Liver (tissue), 9 donors: ENCODE measurements around the gene RAN. TPM values are rescaled to one million over a fixed set of nuclear protein-coding genes. Genes with fewer than 3 reads are reported as not detected.

Source experiments
- DNase-seq: peaks from one replicate; pipeline ENCODE4 v3.0.0-alpha.2; 2017; ENCODE audit warnings: low spot score
- H3K27ac ChIP-seq, 2 donors: one replicate each; pipeline ENCODE4 v1.7.0; 2013; ENCODE audit warnings: inconsistent platforms in 2 of 2, low read length in 2 of 2, control low read depth in 1 of 2, low read depth in 1 of 2, mild to moderate bottlenecking in 1 of 2
- H3K27me3 ChIP-seq, 4 donors: one replicate each; pipeline versions ENCODE4 v1.6.1 to v1.7.0; 2013; ENCODE audit warnings: low read length in 3 of 4, inconsistent platforms in 1 of 4, mild to moderate bottlenecking in 1 of 4, moderate library complexity in 1 of 4; ENCODE audit not compliant: control insufficient read depth in 4 of 4, insufficient read depth in 4 of 4
- H3K36me3 ChIP-seq, 4 donors: one replicate each; pipeline versions ENCODE4 v1.6.1 to v1.7.0; 2013; ENCODE audit warnings: low read length in 3 of 4, mild to moderate bottlenecking in 3 of 4, low read depth in 1 of 4, moderate library complexity in 1 of 4; ENCODE audit not compliant: control insufficient read depth in 4 of 4, insufficient read depth in 3 of 4
- H3K4me1 ChIP-seq, 4 donors: one replicate each; pipeline versions ENCODE4 v1.6.1 to v1.7.0; 2013; ENCODE audit warnings: low read length in 3 of 4, mild to moderate bottlenecking in 3 of 4, moderate library complexity in 1 of 4; ENCODE audit not compliant: control insufficient read depth in 4 of 4, insufficient read depth in 4 of 4
- H3K4me3 ChIP-seq, 3 donors: one replicate each; pipeline versions ENCODE4 v1.6.1 to v1.7.0; 2013; ENCODE audit warnings: low read length in 3 of 3, control low read depth in 1 of 3, low read depth in 1 of 3, mild to moderate bottlenecking in 1 of 3
- H3K9ac ChIP-seq, 2 donors: one replicate each; pipeline ENCODE4 v1.7.0; 2013; ENCODE audit warnings: low read length in 2 of 2, mild to moderate bottlenecking in 2 of 2, moderate library complexity in 2 of 2, control low read depth in 1 of 2, low read depth in 1 of 2
- H3K9me3 ChIP-seq, 4 donors: one replicate each; pipeline versions ENCODE4 v1.6.1 to v1.7.0; 2013; ENCODE audit warnings: low read length in 3 of 4; ENCODE audit not compliant: control insufficient read depth in 4 of 4
- ATF3 ChIP-seq: IDR thresholded peaks from 2 replicates; pipeline ENCODE4 v1.6.1; 2016; ENCODE audit warnings: antibody characterized with exemption
- CTCF ChIP-seq: fragments of 150-350 bp; IDR thresholded peaks from 2 replicates; pipeline ENCODE4 v1.5.1; 2017; ENCODE audit warnings: improper control_type of control experiment, low read depth, low read length; ENCODE audit not compliant: missing input control
- EGR1 ChIP-seq, 2 donors: IDR thresholded peaks; 2 replicates each; pipeline ENCODE4 v1.6.1; 2016 to 2018; ENCODE audit warnings: antibody characterized with exemption in 2 of 2, low read depth in 2 of 2
- FOXA1 ChIP-seq: IDR thresholded peaks from 2 replicates; pipeline ENCODE4 v1.6.1; 2016; ENCODE audit warnings: antibody characterized with exemption
- FOXA2 ChIP-seq: IDR thresholded peaks from 2 replicates; pipeline ENCODE4 v1.6.1; 2016; ENCODE audit warnings: antibody characterized with exemption
- GABPA ChIP-seq, 2 donors: IDR thresholded peaks in 1 of 2; conservative IDR thresholded peaks in 1 of 2; 2 replicates each; pipeline ENCODE4 v1.6.1; 2016; ENCODE audit warnings: antibody characterized with exemption in 2 of 2, mild to moderate bottlenecking in 1 of 2, moderate library complexity in 1 of 2
- HNF4A ChIP-seq, 2 donors: conservative IDR thresholded peaks; 2 replicates each; pipeline ENCODE4 v1.6.1; 2016; ENCODE audit warnings: antibody characterized with exemption in 2 of 2, mild to moderate bottlenecking in 2 of 2
- HNF4G ChIP-seq: IDR thresholded peaks from 2 replicates; pipeline ENCODE4 v1.6.1; 2016; ENCODE audit warnings: antibody characterized with exemption
- JUND ChIP-seq, 2 donors: IDR thresholded peaks; 2 replicates each; pipeline ENCODE4 v1.6.1; 2016; ENCODE audit warnings: antibody characterized with exemption in 2 of 2
- RAD21 ChIP-seq, 2 donors: IDR thresholded peaks; 2 replicates each; pipeline ENCODE4 v1.6.1; 2016; ENCODE audit warnings: antibody characterized with exemption in 2 of 2, mild to moderate bottlenecking in 2 of 2
- REST ChIP-seq: IDR thresholded peaks from 2 replicates; pipeline ENCODE4 v1.6.1; 2016; ENCODE audit warnings: antibody characterized with exemption, mild to moderate bottlenecking
- SP1 ChIP-seq: IDR thresholded peaks from 2 replicates; pipeline ENCODE4 v1.6.1; 2018; ENCODE audit warnings: antibody characterized with exemption, mild to moderate bottlenecking
- TAF1 ChIP-seq: conservative IDR thresholded peaks from 2 replicates; pipeline ENCODE4 v1.6.1; 2016; ENCODE audit warnings: antibody characterized with exemption, mild to moderate bottlenecking
- YY1 ChIP-seq: IDR thresholded peaks from 2 replicates; pipeline ENCODE4 v1.6.1; 2016; ENCODE audit warnings: antibody characterized with exemption, mild to moderate bottlenecking
- ZBTB33 ChIP-seq: IDR thresholded peaks from 2 replicates; pipeline ENCODE4 v1.6.1; 2016; ENCODE audit warnings: antibody characterized with exemption
- WGBS: extraction: QIAGEN DNeasy Blood & Tissue Kit; methylation state at CpG from one replicate; pipeline ENCODE4 v1.1.7; 2013; 5-methylcytosine and 5-hydroxymethylcytosine counted together
- polyA plus RNA-seq, 2 donors: library from polyadenylated mRNA; stranded (reverse) in 1 of 2; unstranded in 1 of 2; fragments of 200-250 nt in 1 of 2; fragments of >200 nt in 1 of 2; fragmentation: Nextera tagmentation in 1 of 2; extraction: Ambion mirVana in 1 of 2; gene quantifications; one replicate each; pipeline versions ENCODE4 v1.2.1 to v1.2.3, GENCODE V29; 2013 to 2015
- total RNA-seq, 2 donors: library from RNA; depleted of rRNA; stranded (reverse); fragments of >200 nt; gene quantifications; one replicate each; pipeline ENCODE4 v1.2.3, GENCODE V29; 2014
- donor health status: healthy.
- donor health status: healthy.
- donor health status: healthy.
- donor health status: healthy.
- donor health status: healthy.

The RAN gene
- total and polyA plus RNA-seq, 4 donors, result 102 to 281 (median 186) TPM

- no peaks in the 10 kb centered on the region for H3K9me3 ChIP-seq
- no peaks in the 10 kb centered on the region for H3K27me3 ChIP-seq
- no peak overlapping the region for H3K27ac ChIP-seq
- no peak overlapping the region for H3K4me3 ChIP-seq
- peaks cover 0 to 7% (median 2%) of the 10 kb centered on the region in 4 donors for H3K36me3 ChIP-seq
- no peak overlapping the region for H3K9ac ChIP-seq
- no peak for TF ChIP-seq CTCF
- no peak for TF ChIP-seq JUND (IDR thresholded peaks at IDR 0.05)
- TF ChIP-seq SP1, result no peak
- no peak for TF ChIP-seq REST
- no peak for TF ChIP-seq ATF3
- 84% methylated on average over 3 of the region's 3 CpGs for WGBS
- H3K4me1 ChIP-seq, result peaks cover 0 to 2% (median under 1%) of the 10 kb centered on the region in 4 donors
- DNase-seq, result no peak
Observed at GRCh38 chr12:130827432-130827831, 44.4 kb upstream of the RAN start.

- no peak for TF ChIP-seq ATF3
- TF ChIP-seq RAD21 (IDR thresholded peaks at IDR 0.05), result no peak
- no peak for TF ChIP-seq TAF1
- no peak for TF ChIP-seq HNF4G
- no peak for TF ChIP-seq CTCF
- no peak for TF ChIP-seq GABPA (IDR thresholded peaks at IDR 0.05 in 1 of 2, conservative IDR thresholded peaks at IDR 0.05 in 1 of 2)
- no peak for TF ChIP-seq YY1
- TF ChIP-seq JUND (IDR thresholded peaks at IDR 0.05), result no peak
- no peak for TF ChIP-seq ZBTB33
- no peak for TF ChIP-seq HNF4A (conservative IDR thresholded peaks at IDR 0.05)
- no peak for TF ChIP-seq REST
- TF ChIP-seq EGR1 (IDR thresholded peaks at IDR 0.05; ENCODE audit: low read depth in 2 of 2), result no peak
- TF ChIP-seq FOXA2, result no peak
- TF ChIP-seq FOXA1, result no peak
- no peak for DNase-seq
- 98% methylated on average over 8 of the region's 8 CpGs for WGBS
- Histone ChIP-seq H3K9ac (no peak overlapping the region), H3K27me3 (no peaks in the 10 kb centered on the region), H3K36me3 (no peaks in the 10 kb centered on the region), H3K27ac (no peak overlapping the region), H3K4me1 (peaks cover 2 to 11% (median 6%) of the 10 kb centered on the region in 4 donors), H3K9me3 (no peaks in the 10 kb centered on the region), H3K4me3 (no peak overlapping the region)
Observed at GRCh38 chr12:130828895-130829294, 43.0 kb upstream of the RAN start.
